ENCODE results near the gene NEDD4L. TPM values are rescaled to one million over a fixed set of nuclear protein-coding genes. Genes with fewer than 3 reads are reported as not detected.

NEDD4L gene
- total and polyA plus RNA-seq, 8 donors = 88.0 to 159 (median 95.2) TPM

- H3K36me3 ChIP-seq = peaks cover 0 to 64% of the 10 kb centered on the region in 2 donors
- H3K9me3 ChIP-seq = no peaks in the 10 kb centered on the region
- no peak overlapping the region for H3K27ac ChIP-seq
- DNase-seq (no peak), ATAC-seq (no peak)
- H3K4me3 ChIP-seq = no peak overlapping the region
- no peaks in the 10 kb centered on the region for H3K4me1 ChIP-seq
- TF ChIP-seq CTCF (IDR thresholded peaks at IDR 0.05) = no peak
- intact Hi-C loops (cut with DNase I) = no loop called here
- H3K27me3 ChIP-seq = no peaks in the 10 kb centered on the region
Observed at GRCh38 chr18:58391932-58392323, 347.9 kb downstream of the NEDD4L start.

- TF ChIP-seq CTCF (IDR thresholded peaks at IDR 0.05) = no peak
- no peak for DNase-seq
- no peak overlapping the region for H3K27ac ChIP-seq
- ATAC-seq = peak; percentile 12
- H3K4me3 ChIP-seq = no peak overlapping the region
- intact Hi-C loops (cut with DNase I) = no loop called here
- H3K27me3 ChIP-seq = no peaks in the 10 kb centered on the region
- peaks cover 0 to 65% of the 10 kb centered on the region in 2 donors for H3K36me3 ChIP-seq
- no peaks in the 10 kb centered on the region for H3K9me3 ChIP-seq
- no peaks in the 10 kb centered on the region for H3K4me1 ChIP-seq
Observed at GRCh38 chr18:58392324-58393000, 348.4 kb downstream of the NEDD4L start.

GRCh38 chr18:58393295-58393694, 349.3 kb downstream of the NEDD4L start:
- no peak overlapping the region for H3K27ac ChIP-seq
- intact Hi-C loops (cut with DNase I) = no loop called here
- no peaks in the 10 kb centered on the region for H3K27me3 ChIP-seq
- H3K4me1 ChIP-seq = no peaks in the 10 kb centered on the region
- H3K4me3 ChIP-seq = no peak overlapping the region
- H3K9me3 ChIP-seq = no peaks in the 10 kb centered on the region
- H3K36me3 ChIP-seq = peaks cover 0 to 60% of the 10 kb centered on the region in 2 donors
- DNase-seq = no peak
- TF ChIP-seq CTCF (IDR thresholded peaks at IDR 0.05) = no peak
- ATAC-seq = no peak

- ATAC-seq = peak; percentile 8
- no peak for TF ChIP-seq CTCF (IDR thresholded peaks at IDR 0.05)
- peaks cover 0 to 53% of the 10 kb centered on the region in 2 donors for H3K36me3 ChIP-seq
Observed at GRCh38 chr18:58394046-58394445, 350.0 kb downstream of the NEDD4L start.

GRCh38 chr18:58394602-58395425, 350.8 kb downstream of the NEDD4L start:
- H3K27ac ChIP-seq = no peak overlapping the region
- intact Hi-C loops (cut with DNase I) = no loop called here
- H3K27me3 ChIP-seq = no peaks in the 10 kb centered on the region
- no peaks in the 10 kb centered on the region for H3K4me1 ChIP-seq
- DNase-seq = no peak
- no peak overlapping the region for H3K4me3 ChIP-seq
- TF ChIP-seq CTCF (IDR thresholded peaks at IDR 0.05) = no peak
- H3K9me3 ChIP-seq = no peaks in the 10 kb centered on the region
- peak; percentile 63 for ATAC-seq
- H3K36me3 ChIP-seq = peaks cover 0 to 50% of the 10 kb centered on the region in 2 donors

More at GRCh38 chr18:58394046-58394445, 350.0 kb downstream of the NEDD4L start:
- no peak overlapping the region for H3K4me3 ChIP-seq
- no peaks in the 10 kb centered on the region for H3K4me1 ChIP-seq
- no peaks in the 10 kb centered on the region for H3K27me3 ChIP-seq
- H3K9me3 ChIP-seq = no peaks in the 10 kb centered on the region
- no peak overlapping the region for H3K27ac ChIP-seq
- intact Hi-C loops (cut with DNase I) = no loop called here
- DNase-seq = no peak

Data from left lung (tissue), 10 donors.